GM19043 (cell line): ENCODE results near the gene EPM2A.

Source experiments
- ATAC-seq: cut with Tn5 transposase; IDR thresholded peaks from one replicate; pipeline ENCODE4 v1.9.1; 2021; ENCODE audit warnings: low read depth; ENCODE audit not compliant: unreplicated experiment

EPM2A gene

GRCh38 chr6:145620088-145620487 lies 115.2 kb downstream of the EPM2A start:
- ATAC-seq: no peak

- ATAC-seq: no peak
Observed at GRCh38 chr6:145609521-145609920, 125.8 kb downstream of the EPM2A start.

- ATAC-seq: no peak
Observed at GRCh38 chr6:145608850-145609249, 126.5 kb downstream of the EPM2A start.

GRCh38 chr6:145603991-145604390 lies 131.3 kb downstream of the EPM2A start:
- no peak for ATAC-seq

GRCh38 chr6:145603424-145603833 lies 131.9 kb downstream of the EPM2A start:
- ATAC-seq: no peak

GRCh38 chr6:145602726-145603326 lies 132.5 kb downstream of the EPM2A start:
- no peak for ATAC-seq

GRCh38 chr6:145601397-145601796 lies 133.9 kb downstream of the EPM2A start:
- ATAC-seq: no peak

GRCh38 chr6:145600299-145600698 lies 135.0 kb downstream of the EPM2A start:
- ATAC-seq: no peak

- ATAC-seq: no peak
Observed at GRCh38 chr6:145588981-145589380, 146.3 kb downstream of the EPM2A start.

GRCh38 chr6:145587334-145587733 lies 148.0 kb downstream of the EPM2A start:
- no peak for ATAC-seq

GRCh38 chr6:145583753-145584152 lies 151.6 kb downstream of the EPM2A start:
- ATAC-seq: no peak
